ENCODE measurements around the gene PCDH9. TPM values are rescaled to one million over a fixed set of nuclear protein-coding genes. Genes with fewer than 3 reads are reported as not detected.
"Not testable (repeated sequence)": the region's sequence is repeated elsewhere in the genome, so short reads cannot be mapped to it uniquely, and the experiment has no call there.

The PCDH9 gene
- total RNA-seq, 1 experiment from 2014 or later, result 10.1 TPM

GRCh38 chr13:66627512-66627911 lies 602.6 kb downstream of the PCDH9 start:
- POLR2A ChIA-PET, result no interaction called here
- Mint-ChIP-seq H3K27me3 (ENCODE audit: insufficient read depth, unreplicated experiment) (no peaks in the 10 kb centered on the region), H3K27ac (ENCODE audit: low read depth, unreplicated experiment) (no peak overlapping the region), H3K4me3 (ENCODE audit: unreplicated experiment) (no peak overlapping the region), H3K36me3 (ENCODE audit: insufficient read depth, unreplicated experiment) (peaks cover 7% of the 10 kb centered on the region), H3K9me3 (ENCODE audit: unreplicated experiment) (no peaks in the 10 kb centered on the region), H3K4me1 (ENCODE audit: insufficient read depth, unreplicated experiment) (no peaks in the 10 kb centered on the region)
- no peak for TF ChIP-seq CTCF (IDR thresholded peaks at IDR 0.05; ENCODE audit: unreplicated experiment)
- intact Hi-C loops (cut with micrococcal nuclease), result no loop called here
- no TSS peak for BruUV-seq (replicated peaks)
- CTCF ChIA-PET, result interaction anchor here (0.6 to 0.9 kb wide), 2 partner anchors 8 to 151 kb away, joined by 3 to 4 read pairs; no protein-coding TSS in a partner anchor
- no peak for DNase-seq (ENCODE audit: unreplicated experiment)

- POLR2A ChIA-PET, result no interaction called here
- no peak for DNase-seq (ENCODE audit: unreplicated experiment)
- peaks cover 7% of the 10 kb centered on the region for H3K36me3 Mint-ChIP-seq (ENCODE audit: insufficient read depth, unreplicated experiment)
Observed at GRCh38 chr13:66624302-66624701, 605.8 kb downstream of the PCDH9 start.

GRCh38 chr13:66623129-66623820 lies 606.9 kb downstream of the PCDH9 start:
- Mint-ChIP-seq H3K27ac (ENCODE audit: low read depth, unreplicated experiment) (no peak overlapping the region), H3K9me3 (ENCODE audit: unreplicated experiment) (no peaks in the 10 kb centered on the region), H3K4me1 (ENCODE audit: insufficient read depth, unreplicated experiment) (no peaks in the 10 kb centered on the region), H3K4me3 (ENCODE audit: unreplicated experiment) (no peak overlapping the region), H3K27me3 (ENCODE audit: insufficient read depth, unreplicated experiment) (no peaks in the 10 kb centered on the region), H3K36me3 (ENCODE audit: insufficient read depth, unreplicated experiment) (peaks cover 7% of the 10 kb centered on the region)
- no peak for DNase-seq (ENCODE audit: unreplicated experiment)
- intact Hi-C loops (cut with micrococcal nuclease), result loop anchor here (5.0 kb wide), 1 partner anchor 64 kb away; no protein-coding TSS in a partner anchor
- ChIA-PET CTCF (interaction anchor here (0.8 to 1.0 kb wide), 2 partner anchors 614 to 900 kb away, joined by 3 read pairs; no protein-coding TSS in a partner anchor), POLR2A (interaction anchor here (0.6 kb wide), 1 partner anchor 484 kb away, joined by 3 read pairs; no protein-coding TSS in a partner anchor)
- no TSS peak for BruUV-seq (replicated peaks)
- no peak for TF ChIP-seq CTCF (IDR thresholded peaks at IDR 0.05; ENCODE audit: unreplicated experiment)

More at GRCh38 chr13:66624302-66624701, 605.8 kb downstream of the PCDH9 start:
- no peak overlapping the region for H3K27ac Mint-ChIP-seq (ENCODE audit: low read depth, unreplicated experiment)
- intact Hi-C loops (cut with micrococcal nuclease), result loop anchor here (5.0 kb wide), 1 partner anchor 63 kb away; no protein-coding TSS in a partner anchor
- H3K9me3 Mint-ChIP-seq (ENCODE audit: unreplicated experiment), result no peaks in the 10 kb centered on the region
- no TSS peak for BruUV-seq (replicated peaks)
- H3K27me3 Mint-ChIP-seq (ENCODE audit: insufficient read depth, unreplicated experiment), result no peaks in the 10 kb centered on the region
- CTCF ChIA-PET, result no interaction called here
- no peak overlapping the region for H3K4me3 Mint-ChIP-seq (ENCODE audit: unreplicated experiment)
- no peaks in the 10 kb centered on the region for H3K4me1 Mint-ChIP-seq (ENCODE audit: insufficient read depth, unreplicated experiment)
- TF ChIP-seq CTCF (IDR thresholded peaks at IDR 0.05; ENCODE audit: unreplicated experiment), result no peak

GRCh38 chr13:66621906-66622447 lies 608.2 kb downstream of the PCDH9 start:
- BruUV-seq (replicated peaks); CTCF ChIA-PET; DNase-seq (ENCODE audit: unreplicated experiment); POLR2A ChIA-PET; H3K27me3 Mint-ChIP-seq (ENCODE audit: insufficient read depth, unreplicated experiment); H3K36me3 Mint-ChIP-seq (ENCODE audit: insufficient read depth, unreplicated experiment); H3K4me3 Mint-ChIP-seq (ENCODE audit: unreplicated experiment); H3K27ac Mint-ChIP-seq (ENCODE audit: low read depth, unreplicated experiment); H3K4me1 Mint-ChIP-seq (ENCODE audit: insufficient read depth, unreplicated experiment); H3K9me3 Mint-ChIP-seq (ENCODE audit: unreplicated experiment): not testable (repeated sequence)
- intact Hi-C loops (cut with micrococcal nuclease), result loop anchor here (5.0 kb wide), 1 partner anchor 65 kb away; no protein-coding TSS in a partner anchor

Data from MCF 10A (cell line).